Neural cell (in vitro differentiated cells): Measurements from ENCODE around the gene TNS3. TPM values are rescaled to one million over a fixed set of nuclear protein-coding genes. Genes with fewer than 3 reads are reported as not detected.

Experiments used
- H2AFZ ChIP-seq: fragments of 200-600, 300-800 bp; sonication (generic), shearing (Covaris generic); 2 replicates; pipeline ENCODE4 v1.6.0; 2014; ENCODE audit warnings: low read depth, mild to moderate bottlenecking, antibody characterized with exemption, low read length, moderate library complexity
- H3F3A ChIP-seq: fragments of 200-600 bp; shearing (Covaris generic); 2 replicates; pipeline ENCODE4 v1.6.1; 2016; ENCODE audit warnings: mild to moderate bottlenecking, moderate library complexity, mixed read lengths, antibody characterized with exemption, low read length; ENCODE audit not compliant: insufficient read depth, poor library complexity, severe bottlenecking
- H3K27ac ChIP-seq: fragments of 200-600, 300-800 bp; sonication (generic), shearing (Covaris generic); 2 replicates; pipeline ENCODE4 v1.5.1; 2014; ENCODE audit warnings: mild to moderate bottlenecking, low read length, moderate library complexity
- H3K27me3 ChIP-seq: fragments of 300-800, 200-600 bp; sonication (generic), shearing (Covaris generic); 2 replicates; pipeline ENCODE4 v1.6.0; 2014; ENCODE audit warnings: mild to moderate bottlenecking, low read depth, low read length, moderate library complexity; ENCODE audit not compliant: insufficient read depth
- H3K36me3 ChIP-seq: fragments of 300-800, 200-600 bp; sonication (generic), shearing (Covaris generic); 2 replicates; pipeline ENCODE4 v1.5.1; 2014; ENCODE audit warnings: mild to moderate bottlenecking, antibody characterized with exemption, low read length, moderate library complexity; ENCODE audit not compliant: insufficient read depth
- H3K4me2 ChIP-seq: fragments of 300-800, 200-600 bp; sonication (generic), shearing (Covaris generic); 2 replicates; pipeline ENCODE4 v1.6.0; 2014; ENCODE audit warnings: mild to moderate bottlenecking, low read length
- H3K4me3 ChIP-seq: fragments of 300-800, 200-600 bp; sonication (generic), shearing (Covaris generic); 2 replicates; pipeline ENCODE4 v1.5.1; 2014; ENCODE audit warnings: mild to moderate bottlenecking, low read length, moderate library complexity
- H3K79me2 ChIP-seq: fragments of 200-600 bp; shearing (Covaris generic); replicated peaks from 2 replicates; pipeline ENCODE4 v1.6.0; 2014; ENCODE audit warnings: mild to moderate bottlenecking, low read length, moderate library complexity; ENCODE audit not compliant: insufficient read depth
- H3K9ac ChIP-seq: fragments of 300-800, 200-600 bp; sonication (generic), shearing (Covaris generic); 2 replicates; pipeline ENCODE4 v1.6.1; 2016; ENCODE audit warnings: mild to moderate bottlenecking, low read length, mixed read lengths
- H3K9me2 ChIP-seq: fragments of 200-600 bp; shearing (Covaris generic); 2 replicates; pipeline ENCODE4 v1.6.1; 2016; ENCODE audit warnings: mild to moderate bottlenecking, low read length, mixed read lengths; ENCODE audit not compliant: insufficient read depth
- H3K9me3 ChIP-seq: fragments of 200-600, 300-800 bp; sonication (generic), shearing (Covaris generic); 2 replicates; pipeline ENCODE4 v1.6.1; 2016; ENCODE audit warnings: mild to moderate bottlenecking, mixed run types, low read length, moderate library complexity, mixed read lengths
- H4K20me1 ChIP-seq: fragments of 200-600 bp; shearing (Covaris generic); 2 replicates; pipeline ENCODE4 v1.6.1; 2016; ENCODE audit warnings: mild to moderate bottlenecking, mixed run types; ENCODE audit not compliant: insufficient read depth
- CTCF ChIP-seq: fragments of 450-650 bp; IDR thresholded peaks from 2 replicates; pipeline ENCODE4 v1.5.1; 2014; ENCODE audit warnings: antibody characterized with exemption, mild to moderate bottlenecking, moderate library complexity; ENCODE audit not compliant: poor library complexity, severe bottlenecking
- EP300 ChIP-seq: fragments of 450-650 bp; conservative IDR thresholded peaks from 2 replicates; pipeline ENCODE4 v1.6.1; 2014; ENCODE audit warnings: antibody characterized with exemption, mild to moderate bottlenecking, moderate library complexity; ENCODE audit not compliant: poor library complexity, severe bottlenecking
- EZH2 ChIP-seq: fragments of 200-600, 300-800 bp; shearing (Covaris generic), sonication (generic); IDR thresholded peaks from 2 replicates; pipeline ENCODE4 v1.6.1; 2014; ENCODE audit warnings: antibody characterized with exemption, low read length, borderline replicate concordance, mild to moderate bottlenecking; ENCODE audit not compliant: insufficient read depth, poor library complexity, severe bottlenecking
- MXI1 ChIP-seq: fragments of 450-650 bp; conservative IDR thresholded peaks from 2 replicates; pipeline ENCODE4 v1.6.1; 2014; ENCODE audit warnings: antibody characterized with exemption, mild to moderate bottlenecking; ENCODE audit not compliant: poor library complexity, severe bottlenecking
- POLR2AphosphoS5 ChIP-seq: IDR thresholded peaks from 2 replicates; pipeline ENCODE4 v1.6.1; 2012
- RAD21 ChIP-seq: fragments of 450-650 bp; conservative IDR thresholded peaks from 2 replicates; pipeline ENCODE4 v1.6.1; 2014; ENCODE audit warnings: antibody characterized with exemption, mild to moderate bottlenecking, moderate library complexity
- REST ChIP-seq: IDR thresholded peaks from 2 replicates; pipeline ENCODE4 v1.6.1; 2012; ENCODE audit warnings: borderline replicate concordance
- SMC3 ChIP-seq: fragments of 450-650 bp; conservative IDR thresholded peaks from 2 replicates; pipeline ENCODE4 v1.6.1; 2014; ENCODE audit warnings: antibody characterized with exemption, mild to moderate bottlenecking, moderate library complexity; ENCODE audit not compliant: poor library complexity
- TAF1 ChIP-seq: IDR thresholded peaks from 2 replicates; pipeline ENCODE4 v1.6.1; 2012; ENCODE audit warnings: low read depth
- polyA plus RNA-seq: library from polyadenylated mRNA; depleted of rRNA; stranded (reverse); fragments of >200 nt; gene quantifications from 2 replicates; pipeline ENCODE4 v1.2.3, GENCODE V29; 2014

Gene TNS3
- polyA plus RNA-seq, 1 donor from 2014 or later: 0.58 TPM

GRCh38 chr7:47402941-47403866, 178.7 kb downstream of the TNS3 start:
- no peaks in the 10 kb centered on the region for H3K79me2 ChIP-seq
- H3K4me2 ChIP-seq: no peak overlapping the region
- H3K9me2 ChIP-seq: no peaks in the 10 kb centered on the region
- H4K20me1 ChIP-seq: no peaks in the 10 kb centered on the region
- no peak overlapping the region for H2AFZ ChIP-seq
- H3K27me3 ChIP-seq: no peaks in the 10 kb centered on the region
- H3K27ac ChIP-seq: no peak overlapping the region
- H3F3A ChIP-seq: no peaks in the 10 kb centered on the region
- H3K9ac ChIP-seq: no peak overlapping the region
- no peaks in the 10 kb centered on the region for H3K9me3 ChIP-seq
- no peak overlapping the region for H3K4me3 ChIP-seq
- TF ChIP-seq POLR2AphosphoS5: no peak
- no peak for TF ChIP-seq MXI1
- no peak for TF ChIP-seq EZH2
- no peak for TF ChIP-seq CTCF
- TF ChIP-seq SMC3: no peak
- TF ChIP-seq TAF1: no peak
- TF ChIP-seq EP300: no peak
- no peak for TF ChIP-seq REST
- no peaks in the 10 kb centered on the region for H3K36me3 ChIP-seq

GRCh38 chr7:47401611-47402570, 180.0 kb downstream of the TNS3 start:
- no peak overlapping the region for H3K4me2 ChIP-seq
- H2AFZ ChIP-seq: no peak overlapping the region
- H3K79me2 ChIP-seq: no peaks in the 10 kb centered on the region
- H3K9me3 ChIP-seq: no peaks in the 10 kb centered on the region
- no peaks in the 10 kb centered on the region for H3K27me3 ChIP-seq
- H3K36me3 ChIP-seq: no peaks in the 10 kb centered on the region
- H3K9me2 ChIP-seq: no peaks in the 10 kb centered on the region
- no peak overlapping the region for H3K27ac ChIP-seq
- no peak overlapping the region for H3K4me3 ChIP-seq
- TF ChIP-seq RAD21 (no peak), EP300 (no peak), MXI1 (no peak), REST (no peak), CTCF (no peak), POLR2AphosphoS5 (no peak), SMC3 (no peak), TAF1 (no peak), EZH2 (no peak)
- no peaks in the 10 kb centered on the region for H3F3A ChIP-seq
- no peaks in the 10 kb centered on the region for H4K20me1 ChIP-seq
- no peak overlapping the region for H3K9ac ChIP-seq
